Colonic mucosa (tissue), 4 donors: ENCODE data around the gene TULP4. TPM values are rescaled to one million over a fixed set of nuclear protein-coding genes. Genes with fewer than 3 reads are reported as not detected.

ENCODE experiments used
- DNase-seq: peaks from one replicate; pipeline ENCODE4 v3.0.0-alpha.2; 2020
- H3K27ac ChIP-seq: fragments of 200-600 bp; one replicate; pipeline ENCODE4 v1.8.0; 2021
- H3K27me3 ChIP-seq: fragments of 200-600 bp; one replicate; pipeline ENCODE4 v1.8.0; 2021
- H3K36me3 ChIP-seq: fragments of 200-600 bp; one replicate; pipeline ENCODE4 v1.8.0; 2021
- H3K4me1 ChIP-seq: fragments of 200-600 bp; one replicate; pipeline ENCODE4 v1.8.0; 2021; ENCODE audit warnings: mild to moderate bottlenecking
- H3K4me3 ChIP-seq: fragments of 200-600 bp; one replicate; pipeline ENCODE4 v1.8.0; 2021
- H3K9ac ChIP-seq, 2 donors: one replicate each; pipeline ENCODE4 v1.7.0; 2013; ENCODE audit warnings: control low read depth in 2 of 2, low read depth in 2 of 2, low read length in 2 of 2
- H3K9me3 ChIP-seq: fragments of 200-600 bp; one replicate; pipeline ENCODE4 v1.8.0; 2021
- intact Hi-C: fragments of 100-400 bp; cut with DNase I; formaldehyde crosslinking; loops from one replicate; pipeline ENCODE4 v1.14.1; 2022
- total RNA-seq, 2 donors: library from RNA; stranded (reverse); fragmentation: NEBNext Ultra II Directional in 1 of 2; extraction: Animal tissue kit (Norgen Biotek cat#: 25700) in 1 of 2; gene quantifications; one replicate each; pipeline ENCODE4 v1.2.1, GENCODE V29; 2021
- TF ChIP-seq, protein P1 (sequence below): fragments of 200-600 bp; IDR thresholded peaks from one replicate; pipeline ENCODE4 v1.8.0; 2022; ENCODE audit warnings: antibody characterized with exemption, mild to moderate bottlenecking
- donor health status: healthy.
- donor health status: DM: no; HTN: no; CAD: no.
- donor health status: DM: no; HTN: no; CAD: no.

TULP4 gene
- total RNA-seq, 2 donors from 2014 or later: 63.1 to 68.0 TPM

DNA sequence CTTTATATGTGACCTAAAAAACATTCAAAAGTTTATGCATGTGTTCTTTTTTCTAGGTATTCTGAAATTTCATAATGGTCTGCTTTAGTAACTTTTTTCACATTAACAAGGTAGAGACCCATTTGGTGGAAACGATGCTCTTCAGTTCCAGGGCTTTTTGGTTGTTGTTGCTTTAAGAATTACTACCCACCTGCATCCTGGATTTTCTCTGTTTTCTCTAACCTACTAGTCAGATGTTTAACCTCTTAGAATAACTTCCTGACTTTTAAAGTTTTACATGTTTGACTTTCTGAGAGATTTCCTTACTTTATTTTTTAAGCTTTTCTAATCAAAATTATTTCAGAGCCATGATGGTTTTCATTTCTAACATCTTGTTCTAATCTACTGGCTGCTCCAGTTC, 14.9 kb downstream of the TULP4 start:
- intact Hi-C loops: no loop called here
- TF ChIP-seq, protein P1, sequence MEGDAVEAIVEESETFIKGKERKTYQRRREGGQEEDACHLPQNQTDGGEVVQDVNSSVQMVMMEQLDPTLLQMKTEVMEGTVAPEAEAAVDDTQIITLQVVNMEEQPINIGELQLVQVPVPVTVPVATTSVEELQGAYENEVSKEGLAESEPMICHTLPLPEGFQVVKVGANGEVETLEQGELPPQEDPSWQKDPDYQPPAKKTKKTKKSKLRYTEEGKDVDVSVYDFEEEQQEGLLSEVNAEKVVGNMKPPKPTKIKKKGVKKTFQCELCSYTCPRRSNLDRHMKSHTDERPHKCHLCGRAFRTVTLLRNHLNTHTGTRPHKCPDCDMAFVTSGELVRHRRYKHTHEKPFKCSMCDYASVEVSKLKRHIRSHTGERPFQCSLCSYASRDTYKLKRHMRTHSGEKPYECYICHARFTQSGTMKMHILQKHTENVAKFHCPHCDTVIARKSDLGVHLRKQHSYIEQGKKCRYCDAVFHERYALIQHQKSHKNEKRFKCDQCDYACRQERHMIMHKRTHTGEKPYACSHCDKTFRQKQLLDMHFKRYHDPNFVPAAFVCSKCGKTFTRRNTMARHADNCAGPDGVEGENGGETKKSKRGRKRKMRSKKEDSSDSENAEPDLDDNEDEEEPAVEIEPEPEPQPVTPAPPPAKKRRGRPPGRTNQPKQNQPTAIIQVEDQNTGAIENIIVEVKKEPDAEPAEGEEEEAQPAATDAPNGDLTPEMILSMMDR: no peak
- Histone ChIP-seq H3K36me3 (no peaks in the 10 kb centered on the region), H3K4me3 (no peak overlapping the region), H3K27ac (no peak overlapping the region), H3K9me3 (no peaks in the 10 kb centered on the region), H3K27me3 (no peaks in the 10 kb centered on the region), H3K4me1 (no peaks in the 10 kb centered on the region), H3K9ac (no peak overlapping the region)
- DNase-seq: no peak

DNA sequence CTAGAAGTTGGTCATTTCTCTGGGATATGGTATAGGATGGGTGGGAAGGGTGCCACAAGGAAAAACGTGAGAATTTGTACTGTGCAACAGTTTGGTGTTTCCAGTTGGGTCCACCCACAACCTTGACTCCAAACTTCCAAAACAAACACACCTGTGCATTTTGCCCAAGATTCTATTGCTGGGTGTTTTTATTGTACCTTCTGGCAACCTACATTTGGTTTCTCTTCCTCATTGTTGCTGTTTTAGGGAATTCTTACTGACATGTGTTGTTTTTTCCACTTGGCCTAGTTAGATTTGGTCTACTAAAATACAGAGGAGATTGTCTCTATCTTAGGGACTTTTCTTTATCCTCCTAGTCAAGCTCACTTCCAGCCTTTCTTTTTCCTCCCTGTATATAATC, 16.7 kb downstream of the TULP4 start:
- Histone ChIP-seq H3K9me3 (no peaks in the 10 kb centered on the region), H3K4me1 (no peaks in the 10 kb centered on the region), H3K9ac (peak overlapping the region in 1 of 2 donors; percentile 2), H3K27ac (peak overlapping the region; percentile 75), H3K27me3 (no peaks in the 10 kb centered on the region), H3K36me3 (no peaks in the 10 kb centered on the region), H3K4me3 (no peak overlapping the region)
- peak; percentile 66 for DNase-seq
- TF ChIP-seq, protein P1: no peak
- intact Hi-C loops: no loop called here

DNA sequence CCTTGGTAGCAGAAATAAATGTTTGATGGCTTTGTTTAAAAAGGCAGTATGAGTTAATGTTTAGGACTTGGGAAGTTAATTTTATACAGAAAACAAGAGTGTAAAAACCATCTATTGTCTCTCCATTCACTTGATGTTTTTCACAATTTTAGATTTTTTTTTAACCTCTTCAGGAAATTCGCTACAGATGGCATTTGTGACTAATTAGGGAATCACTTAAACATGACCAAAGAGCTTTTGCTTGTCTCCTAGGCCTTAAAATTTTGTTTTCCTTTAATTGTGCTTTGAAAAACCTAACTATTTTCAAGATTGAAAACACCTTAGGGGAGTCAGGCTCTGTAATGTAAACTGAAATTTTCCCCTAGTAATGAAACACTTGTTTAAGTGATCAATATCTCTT, 17.3 kb downstream of the TULP4 start:
- Histone ChIP-seq H3K27me3 (no peaks in the 10 kb centered on the region), H3K27ac (peak overlapping the region; percentile 75), H3K9me3 (no peaks in the 10 kb centered on the region), H3K9ac (no peak overlapping the region), H3K4me3 (no peak overlapping the region), H3K36me3 (no peaks in the 10 kb centered on the region), H3K4me1 (no peaks in the 10 kb centered on the region)
- no peak for DNase-seq
- intact Hi-C loops: no loop called here
- TF ChIP-seq, protein P1: no peak

DNA sequence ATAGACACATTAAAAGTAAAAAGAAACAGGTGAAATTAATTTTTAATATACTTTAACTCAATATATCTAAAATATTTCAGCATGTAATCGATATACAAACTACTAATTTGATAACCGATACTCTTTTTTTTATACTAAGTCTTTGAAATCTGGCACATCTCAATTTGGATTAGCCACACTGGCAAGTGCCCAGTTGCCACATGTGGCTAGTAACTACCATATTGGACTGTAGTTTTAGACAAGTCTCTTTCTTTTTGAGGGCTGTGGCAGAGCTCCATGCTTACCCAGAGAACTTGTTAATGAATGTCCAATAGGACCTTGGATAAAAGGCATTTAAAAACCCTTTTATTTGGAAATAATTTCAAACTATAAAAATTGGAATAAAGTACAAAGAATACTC, 17.8 kb downstream of the TULP4 start:
- H3K27me3 ChIP-seq: no peaks in the 10 kb centered on the region
- H3K36me3 ChIP-seq: no peaks in the 10 kb centered on the region
- intact Hi-C loops: no loop called here
- H3K9ac ChIP-seq: no peak overlapping the region
- H3K4me3 ChIP-seq: no peak overlapping the region
- no peaks in the 10 kb centered on the region for H3K4me1 ChIP-seq
- H3K27ac ChIP-seq: no peak overlapping the region
- no peak for DNase-seq
- TF ChIP-seq, protein P1: no peak
- no peaks in the 10 kb centered on the region for H3K9me3 ChIP-seq

DNA sequence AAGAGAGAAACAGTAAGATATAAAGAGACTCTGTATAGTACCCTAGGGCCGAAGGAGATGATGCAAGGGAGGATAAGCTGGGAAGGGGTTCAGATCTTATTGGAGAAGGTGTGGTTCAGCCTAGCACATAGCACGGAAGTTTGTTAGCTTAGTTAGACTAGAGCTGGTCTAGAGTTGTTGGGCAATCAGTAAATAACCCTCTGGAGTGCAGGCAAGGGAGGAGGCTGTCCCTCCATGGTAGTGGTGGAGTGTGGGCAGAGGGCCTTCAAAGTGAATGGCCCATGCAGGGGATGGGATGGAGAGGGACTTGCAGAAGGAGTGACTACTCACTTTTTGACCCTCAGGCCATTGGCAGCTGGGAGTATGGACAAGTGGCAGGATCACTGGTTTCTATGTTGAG, 20.0 kb downstream of the TULP4 start:
- H3K4me1 ChIP-seq: peaks cover 3% of the 10 kb centered on the region
- no peak overlapping the region for H3K9ac ChIP-seq
- no peak overlapping the region for H3K27ac ChIP-seq
- H3K4me3 ChIP-seq: no peak overlapping the region
- intact Hi-C loops: no loop called here
- no peaks in the 10 kb centered on the region for H3K36me3 ChIP-seq
- TF ChIP-seq, protein P1: no peak
- no peaks in the 10 kb centered on the region for H3K27me3 ChIP-seq
- H3K9me3 ChIP-seq: no peaks in the 10 kb centered on the region
- no peak for DNase-seq

DNA sequence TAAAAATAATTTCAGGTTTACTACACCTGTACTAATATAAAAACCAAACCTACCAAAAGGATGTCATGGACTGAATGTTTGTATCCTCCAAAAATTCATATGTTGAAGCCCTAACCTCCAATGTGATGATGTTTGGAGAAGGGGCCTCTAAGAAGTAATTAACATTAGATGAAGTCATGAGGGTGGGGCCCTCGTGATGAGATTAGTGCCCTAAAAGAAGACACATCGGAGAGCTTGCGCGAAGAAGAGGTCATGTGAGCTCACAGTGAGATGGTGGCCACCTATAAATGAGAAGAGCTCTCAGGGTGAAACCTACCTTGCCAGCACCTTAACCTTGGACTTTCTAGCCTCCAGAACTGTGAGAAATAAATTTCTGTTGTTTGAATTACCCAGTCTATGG, 20.8 kb downstream of the TULP4 start:
- H3K9ac ChIP-seq: no peak overlapping the region
- H3K27me3 ChIP-seq: no peaks in the 10 kb centered on the region
- H3K4me1 ChIP-seq: peaks cover 3% of the 10 kb centered on the region
- no peak for DNase-seq
- TF ChIP-seq, protein P1: no peak
- no peaks in the 10 kb centered on the region for H3K36me3 ChIP-seq
- intact Hi-C loops: no loop called here
- H3K4me3 ChIP-seq: no peak overlapping the region
- H3K9me3 ChIP-seq: no peaks in the 10 kb centered on the region
- no peak overlapping the region for H3K27ac ChIP-seq
